Naive thymus-derived CD8-positive, alpha-beta T cell (primary cell): Measurements from ENCODE around the gene SMAD3. TPM values are rescaled to one million over a fixed set of nuclear protein-coding genes. Genes with fewer than 3 reads are reported as not detected.

Experiments
- ATAC-seq, 2 donors: fragments of 150-1000 bp; cut with Tn5 transposase in 1 of 2; sonication (Bioruptor Pico), chemical (Tn5 transposase) in 1 of 2; 1 replicate in 1 of 2; 2 replicates in 1 of 2; pipeline ENCODE4 v1.10.0; 2021; ENCODE audit warnings: mild to moderate bottlenecking in 2 of 2, moderate library complexity in 2 of 2
- POLR2A ChIA-PET: fragments of 350-600 bp; sonication (Branson Sonifier 250); formaldehyde crosslinking; loops from one replicate; lab custom pipeline; 2021; ENCODE audit warnings: antibody characterized with exemption; lab: Charles Lee
- DNase-seq, 10 donors: peaks; one replicate each; pipeline versions ENCODE4 v3.0.0 to v3.0.0-alpha.2; 2020 to 2022
- H3K27ac Mint-ChIP-seq, 10 donors: one replicate each; pipeline ENCODE4 v1.8.0; 2020 to 2022; ENCODE audit warnings: mild to moderate bottlenecking in 10 of 10, mixed read lengths in 10 of 10, moderate library complexity in 4 of 10, inconsistent platforms in 1 of 10
- H3K27me3 Mint-ChIP-seq, 5 donors: one replicate each; pipeline ENCODE4 v1.8.0; 2021 to 2022; ENCODE audit warnings: mixed read lengths in 5 of 5
- H3K36me3 Mint-ChIP-seq, 3 donors: one replicate each; pipeline ENCODE4 v1.8.0; 2020 to 2022; ENCODE audit warnings: mixed read lengths in 3 of 3, mild to moderate bottlenecking in 2 of 3, inconsistent platforms in 1 of 3
- H3K4me1 Mint-ChIP-seq, 4 donors: one replicate each; pipeline ENCODE4 v1.8.0; 2021 to 2022; ENCODE audit warnings: mixed read lengths in 4 of 4
- H3K4me3 Mint-ChIP-seq, 10 donors: one replicate each; pipeline ENCODE4 v1.8.0; 2020 to 2022; ENCODE audit warnings: mild to moderate bottlenecking in 10 of 10, mixed read lengths in 10 of 10, moderate library complexity in 6 of 10, inconsistent platforms in 1 of 10
- H3K9me3 Mint-ChIP-seq, 9 donors: one replicate each; pipeline ENCODE4 v1.8.0; 2020 to 2022; ENCODE audit warnings: mixed read lengths in 9 of 9, mild to moderate bottlenecking in 3 of 9, inconsistent platforms in 1 of 9, moderate library complexity in 1 of 9
- polyA plus RNA-seq, 3 donors: library from polyadenylated mRNA; unstranded; fragments of 300-500 nt; fragmentation: Illumina TruSeq; gene quantifications; one replicate each; pipeline ENCODE4 v1.2.3, GENCODE V29; 2021
- total RNA-seq, 8 experiments: library from RNA in 2 of 8; stranded (reverse) in 2 of 8; gene quantifications; one replicate each; pipeline ENCODE4 v1.2.3 and lab custom pipeline; 2021 to 2026

Gene SMAD3
- total and polyA plus RNA-seq, 5 experiments from 2014 or later, result 0.57 to 55.4 (median 4.2) TPM

DNA sequence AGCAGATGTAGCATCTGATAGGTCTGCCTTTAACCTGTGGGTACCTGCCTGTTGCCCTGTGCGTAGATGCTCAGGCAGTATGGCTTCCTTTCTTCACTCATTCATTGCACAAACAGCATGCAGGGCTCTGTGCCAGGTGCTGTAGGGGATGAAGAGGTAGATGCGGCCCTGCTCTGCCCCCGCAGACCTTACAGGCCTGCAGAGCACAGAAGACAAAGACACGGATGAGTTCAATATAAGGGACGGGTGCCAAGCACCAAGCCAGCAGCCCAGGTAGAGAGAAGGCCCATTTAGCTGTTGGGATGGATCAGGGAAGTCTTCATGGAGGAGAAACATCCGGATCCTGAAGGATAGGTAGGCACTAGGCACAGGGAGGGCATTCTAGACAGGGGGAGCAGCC, 119.6 kb downstream of the SMAD3 start:
- peaks cover 0 to 32% (median 2%) of the 10 kb centered on the region in 3 donors for H3K36me3 Mint-ChIP-seq
- H3K27me3 Mint-ChIP-seq, result no peaks in the 10 kb centered on the region
- H3K4me3 Mint-ChIP-seq, result no peak overlapping the region
- DNase-seq, result no peak
- no peak for ATAC-seq
- H3K9me3 Mint-ChIP-seq, result no peaks in the 10 kb centered on the region
- peaks cover 0 to 13% (median 2%) of the 10 kb centered on the region in 4 donors for H3K4me1 Mint-ChIP-seq
- POLR2A ChIA-PET, result no interaction called here
- peak overlapping the region in 2 of 10 donors; percentile 27 to 30 for H3K27ac Mint-ChIP-seq

DNA sequence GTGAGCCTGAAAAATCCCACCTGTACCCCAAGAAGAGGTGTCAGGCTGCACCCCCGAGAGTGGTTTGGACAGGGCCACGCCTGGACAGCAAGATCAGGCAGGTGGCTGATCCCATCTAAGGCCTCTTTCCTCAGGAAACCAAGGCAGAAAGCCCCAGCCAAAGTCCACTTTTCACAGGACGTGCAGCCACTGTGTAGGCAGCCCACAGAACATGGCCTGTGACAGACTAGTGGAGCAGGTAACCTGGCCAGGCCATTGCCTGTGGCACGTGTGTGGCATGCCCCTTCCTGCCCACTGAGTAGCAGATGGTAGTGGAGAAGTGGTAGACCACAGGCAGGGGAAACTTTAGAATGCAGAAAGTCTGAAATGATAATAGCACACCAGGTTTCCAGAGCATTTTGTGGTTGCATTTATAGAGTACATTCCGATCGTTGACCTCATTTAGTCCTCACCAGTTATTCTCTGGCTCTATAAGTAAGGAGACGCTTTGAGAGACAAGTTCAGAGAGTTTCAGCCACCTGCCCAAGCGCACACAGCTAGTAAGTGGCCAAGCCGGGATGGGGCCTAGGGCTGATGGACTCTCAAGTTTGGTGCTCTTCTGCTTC, 120.3 kb downstream of the SMAD3 start:
- POLR2A ChIA-PET, result no interaction called here
- H3K36me3 Mint-ChIP-seq, result peaks cover 0 to 34% (median 2%) of the 10 kb centered on the region in 3 donors
- H3K4me3 Mint-ChIP-seq, result no peak overlapping the region
- H3K27ac Mint-ChIP-seq, result peak overlapping the region in 5 of 10 donors; percentile 7 to 74 (median 24)
- DNase-seq, result no peak
- no peaks in the 10 kb centered on the region for H3K27me3 Mint-ChIP-seq
- H3K4me1 Mint-ChIP-seq, result peaks cover 0 to 13% (median 2%) of the 10 kb centered on the region in 4 donors
- H3K9me3 Mint-ChIP-seq, result no peaks in the 10 kb centered on the region
- no peak for ATAC-seq

DNA sequence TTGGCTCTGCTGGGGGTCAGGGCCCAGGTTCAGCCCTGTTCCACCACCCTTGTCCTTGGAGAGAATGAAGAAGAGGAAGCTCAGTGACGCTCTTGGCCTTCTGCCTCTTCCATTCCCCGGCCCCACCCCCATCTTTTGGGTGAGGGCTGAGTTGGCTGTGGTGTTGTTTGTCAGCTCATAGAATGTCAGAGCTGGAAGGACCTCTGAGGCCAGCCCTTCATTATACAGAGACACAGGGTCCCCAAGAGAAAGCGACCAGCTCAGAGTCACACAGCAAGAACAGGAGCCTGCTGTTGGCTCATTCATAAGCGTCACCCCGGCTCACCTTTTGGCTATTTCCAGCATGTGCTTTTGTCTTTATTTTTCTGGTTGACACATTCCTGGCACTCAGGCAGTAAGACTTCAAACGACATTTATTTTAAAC, 120.8 kb downstream of the SMAD3 start:
- Mint-ChIP-seq H3K4me3 (no peak overlapping the region), H3K36me3 (peaks cover 0 to 37% (median 3%) of the 10 kb centered on the region in 3 donors), H3K4me1 (peaks cover 0 to 13% (median 2%) of the 10 kb centered on the region in 4 donors), H3K27ac (peak overlapping the region in 5 of 10 donors; percentile 7 to 82 (median 36)), H3K27me3 (no peaks in the 10 kb centered on the region), H3K9me3 (no peaks in the 10 kb centered on the region)
- no peak for ATAC-seq
- POLR2A ChIA-PET, result no interaction called here
- DNase-seq, result no peak

DNA sequence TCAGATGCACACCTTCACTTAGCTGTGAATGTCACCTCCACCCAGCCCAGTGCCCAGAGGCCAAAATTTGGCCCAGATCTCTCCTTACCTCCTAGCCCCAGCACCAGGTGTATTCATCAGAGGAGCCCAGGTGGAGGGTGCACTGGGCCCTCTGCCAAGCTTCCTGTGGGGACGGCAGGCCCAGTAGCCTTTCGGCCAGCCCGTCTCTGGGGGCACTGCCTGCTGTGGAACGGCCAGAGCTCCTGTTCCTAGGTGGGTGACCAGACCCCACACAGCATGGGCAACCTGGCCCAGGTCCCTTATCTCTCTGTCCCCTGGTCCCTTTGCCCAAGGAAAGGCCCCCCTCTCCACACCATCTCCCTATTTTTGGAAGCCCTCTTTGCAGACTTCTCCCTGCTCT, 121.3 kb downstream of the SMAD3 start:
- DNase-seq (no peak), ATAC-seq (no peak)
- H3K36me3 Mint-ChIP-seq, result peaks cover 0 to 34% (median 3%) of the 10 kb centered on the region in 3 donors
- H3K9me3 Mint-ChIP-seq, result no peaks in the 10 kb centered on the region
- H3K4me3 Mint-ChIP-seq, result no peak overlapping the region
- no peaks in the 10 kb centered on the region for H3K27me3 Mint-ChIP-seq
- POLR2A ChIA-PET, result no interaction called here
- H3K27ac Mint-ChIP-seq, result peak overlapping the region in 4 of 10 donors; percentile 9 to 82 (median 44)
- H3K4me1 Mint-ChIP-seq, result peaks cover 0 to 13% (median 2%) of the 10 kb centered on the region in 4 donors

DNA sequence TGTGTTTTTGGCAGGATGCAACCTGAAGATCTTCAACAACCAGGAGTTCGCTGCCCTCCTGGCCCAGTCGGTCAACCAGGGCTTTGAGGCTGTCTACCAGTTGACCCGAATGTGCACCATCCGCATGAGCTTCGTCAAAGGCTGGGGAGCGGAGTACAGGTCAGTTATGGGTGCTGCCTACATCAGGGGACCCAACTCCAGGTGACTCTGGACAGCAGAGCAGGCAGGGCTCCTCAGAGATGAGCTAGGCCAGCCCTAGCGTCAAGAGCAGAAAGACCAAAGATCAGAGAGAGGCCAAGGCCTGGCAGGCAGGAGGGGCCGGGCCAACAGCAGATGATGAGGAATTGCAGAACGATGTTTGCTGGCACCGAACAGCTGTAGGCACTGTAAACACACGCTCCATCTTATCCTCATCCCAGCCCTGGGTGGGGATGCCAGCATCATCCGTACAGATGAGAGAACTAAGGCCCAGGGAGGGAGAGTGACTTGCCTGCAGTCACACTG, 122.0 kb downstream of the SMAD3 start:
- POLR2A ChIA-PET, result interaction anchor here (0.7 kb wide), 1 partner anchor 25 kb away, joined by 3 read pairs; no protein-coding TSS in a partner anchor
- ATAC-seq, result no peak
- Mint-ChIP-seq H3K9me3 (no peaks in the 10 kb centered on the region), H3K36me3 (peaks cover 0 to 28% (median 3%) of the 10 kb centered on the region in 3 donors), H3K27ac (peak overlapping the region in 3 of 10 donors; percentile 9 to 53 (median 25)), H3K27me3 (no peaks in the 10 kb centered on the region), H3K4me3 (no peak overlapping the region), H3K4me1 (peaks cover 0 to 13% (median 2%) of the 10 kb centered on the region in 4 donors)
- peak in 1 of 10 donors; percentile 55 for DNase-seq

DNA sequence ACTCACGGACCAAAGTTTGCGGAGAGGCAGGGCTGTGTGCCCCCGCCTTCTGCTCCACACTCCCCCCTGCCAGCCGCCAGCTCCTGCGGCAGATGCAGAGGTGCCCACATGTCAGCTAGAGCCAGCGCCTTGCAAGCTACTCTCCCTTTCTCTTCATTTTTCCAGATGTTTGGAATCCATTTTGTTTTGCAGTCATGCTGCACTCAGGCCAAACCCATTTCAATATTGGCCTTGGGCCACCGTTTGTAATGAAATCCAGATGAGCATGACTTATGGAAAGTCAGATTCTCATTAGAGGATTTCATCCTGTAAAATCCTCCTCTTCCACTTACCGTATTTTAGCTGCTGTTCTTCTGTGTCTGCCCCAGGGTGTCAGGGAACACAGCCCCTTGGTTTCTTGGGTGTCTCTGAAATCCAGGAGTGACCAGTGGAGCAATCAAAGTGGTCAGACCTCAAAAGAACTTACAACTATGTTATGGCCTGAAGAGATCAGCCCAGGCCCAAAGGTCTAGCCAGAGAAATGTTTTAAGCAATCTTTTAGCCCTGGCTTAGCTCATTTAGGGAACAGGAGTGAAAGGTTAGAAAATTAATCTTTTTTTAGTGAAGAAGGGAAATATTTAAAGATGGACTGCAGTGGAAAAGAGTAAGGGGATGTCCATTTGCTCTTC, 123.3 kb downstream of the SMAD3 start:
- DNase-seq (no peak), ATAC-seq (no peak)
- POLR2A ChIA-PET, result no interaction called here
- Mint-ChIP-seq H3K27me3 (no peaks in the 10 kb centered on the region), H3K36me3 (peaks cover 0 to 28% (median 3%) of the 10 kb centered on the region in 3 donors), H3K27ac (peak overlapping the region in 3 of 10 donors; percentile 11 to 59 (median 38)), H3K9me3 (no peaks in the 10 kb centered on the region), H3K4me1 (peaks cover 0 to 13% (median 2%) of the 10 kb centered on the region in 4 donors), H3K4me3 (no peak overlapping the region)

DNA sequence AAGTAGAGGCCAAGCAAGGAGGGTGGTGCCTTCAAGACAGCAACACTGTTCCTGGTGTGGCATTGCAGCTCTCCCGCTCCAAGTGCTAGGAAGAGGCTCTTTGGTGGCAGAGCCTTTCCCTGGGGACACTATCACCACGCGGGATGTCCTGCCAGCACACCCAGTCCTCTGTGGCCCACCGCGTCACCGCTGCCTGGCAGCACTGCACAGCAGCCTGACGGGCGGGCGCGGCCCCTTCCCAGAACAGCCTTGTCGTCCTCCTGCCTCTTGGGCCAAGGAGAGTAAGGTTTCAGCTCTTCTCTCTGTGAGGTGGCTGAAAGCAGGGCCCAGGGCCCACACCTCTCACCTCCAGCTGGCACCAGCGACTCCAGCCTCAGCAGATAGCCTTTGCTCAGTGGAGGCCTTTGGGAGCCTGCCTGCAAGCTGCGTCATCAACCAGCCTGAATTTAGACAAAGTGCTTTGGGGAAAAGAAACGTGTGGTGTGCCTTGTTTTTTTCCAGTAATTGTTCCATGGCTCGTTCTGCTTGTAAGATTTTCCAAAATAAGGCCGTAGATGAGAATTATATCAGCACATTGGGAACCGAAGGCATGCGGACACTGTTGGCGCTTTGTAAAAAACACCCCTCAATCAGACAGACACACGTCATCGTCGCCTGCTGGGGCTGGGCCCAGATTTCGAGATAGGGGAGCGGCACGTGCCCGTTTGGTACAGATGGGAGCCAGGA, 124.1 kb downstream of the SMAD3 start:
- Mint-ChIP-seq H3K36me3 (peaks cover 0 to 33% (median 3%) of the 10 kb centered on the region in 3 donors), H3K4me3 (no peak overlapping the region), H3K4me1 (peaks cover 0 to 16% (median 2%) of the 10 kb centered on the region in 4 donors), H3K27me3 (no peaks in the 10 kb centered on the region), H3K9me3 (no peaks in the 10 kb centered on the region), H3K27ac (peak overlapping the region in 1 of 10 donors; percentile 59)
- POLR2A ChIA-PET, result no interaction called here
- no peak for ATAC-seq
- no peak for DNase-seq

DNA sequence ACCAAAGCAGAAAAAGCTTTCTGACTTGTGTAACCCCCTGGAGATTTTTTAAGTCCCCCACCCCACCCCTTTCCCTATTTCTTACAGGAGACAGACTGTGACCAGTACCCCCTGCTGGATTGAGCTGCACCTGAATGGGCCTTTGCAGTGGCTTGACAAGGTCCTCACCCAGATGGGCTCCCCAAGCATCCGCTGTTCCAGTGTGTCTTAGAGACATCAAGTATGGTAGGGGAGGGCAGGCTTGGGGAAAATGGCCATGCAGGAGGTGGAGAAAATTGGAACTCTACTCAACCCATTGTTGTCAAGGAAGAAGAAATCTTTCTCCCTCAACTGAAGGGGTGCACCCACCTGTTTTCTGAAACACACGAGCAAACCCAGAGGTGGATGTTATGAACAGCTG, 124.9 kb downstream of the SMAD3 start:
- POLR2A ChIA-PET, result no interaction called here
- H3K4me1 Mint-ChIP-seq, result peaks cover 0 to 12% (median under 1%) of the 10 kb centered on the region in 4 donors

DNA sequence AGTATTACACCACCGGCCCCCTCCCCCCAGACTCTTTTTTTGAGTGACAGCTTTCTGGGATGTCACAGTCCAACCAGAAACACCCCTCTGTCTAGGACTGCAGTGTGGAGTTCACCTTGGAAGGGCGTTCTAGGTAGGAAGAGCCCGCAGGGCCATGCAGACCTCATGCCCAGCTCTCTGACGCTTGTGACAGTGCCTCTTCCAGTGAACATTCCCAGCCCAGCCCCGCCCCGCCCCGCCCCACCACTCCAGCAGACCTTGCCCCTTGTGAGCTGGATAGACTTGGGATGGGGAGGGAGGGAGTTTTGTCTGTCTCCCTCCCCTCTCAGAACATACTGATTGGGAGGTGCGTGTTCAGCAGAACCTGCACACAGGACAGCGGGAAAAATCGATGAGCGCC, 125.4 kb downstream of the SMAD3 start:
- H3K27ac Mint-ChIP-seq, result peak overlapping the region in 2 of 10 donors; percentile 25 to 30
- peaks cover 0 to 7% (median 0%) of the 10 kb centered on the region in 4 donors for H3K4me1 Mint-ChIP-seq
- no peak overlapping the region for H3K4me3 Mint-ChIP-seq
- no peak for DNase-seq
- ATAC-seq, result no peak
- H3K36me3 Mint-ChIP-seq, result peaks cover 0 to 36% (median 3%) of the 10 kb centered on the region in 3 donors
- H3K27me3 Mint-ChIP-seq, result no peaks in the 10 kb centered on the region
- POLR2A ChIA-PET, result no interaction called here
- no peaks in the 10 kb centered on the region for H3K9me3 Mint-ChIP-seq

More for the DNA sequence above, 124.9 kb downstream of the SMAD3 start:
- ATAC-seq, result no peak
- Mint-ChIP-seq H3K9me3 (no peaks in the 10 kb centered on the region), H3K4me3 (no peak overlapping the region), H3K27me3 (no peaks in the 10 kb centered on the region), H3K36me3 (peaks cover 0 to 36% (median 3%) of the 10 kb centered on the region in 3 donors), H3K27ac (no peak overlapping the region)
- no peak for DNase-seq

DNA sequence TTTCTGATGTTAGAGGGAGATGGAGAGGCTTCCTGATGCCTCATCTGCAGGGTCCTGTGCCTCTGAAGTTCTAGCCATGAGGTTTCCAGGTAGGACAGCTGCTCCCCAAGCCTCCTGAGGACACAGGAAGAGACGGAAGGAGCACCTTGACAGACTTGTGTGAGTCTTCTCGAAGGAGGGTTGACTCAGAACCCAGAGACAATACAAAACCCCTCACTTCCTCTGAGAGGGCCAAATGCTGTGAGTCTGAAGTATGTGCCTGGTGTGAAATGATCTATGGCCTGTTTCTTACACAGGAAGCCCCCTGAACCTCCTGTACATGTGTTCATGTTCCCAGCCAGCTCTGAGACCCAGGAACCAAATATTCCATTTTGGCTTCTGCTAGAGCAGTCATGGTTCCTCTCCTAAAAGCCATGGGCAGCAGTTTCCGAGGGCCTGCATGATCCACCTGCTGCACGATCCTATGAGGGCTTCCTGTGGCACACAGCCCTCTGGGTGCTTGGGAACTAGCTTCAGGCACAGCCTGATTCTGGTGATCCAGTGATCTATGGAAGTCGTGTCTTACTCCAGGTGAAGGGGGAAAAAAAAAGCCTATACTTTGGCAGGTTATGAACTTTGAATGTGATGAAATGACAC, 126.9 kb downstream of the SMAD3 start:
- H3K4me3 Mint-ChIP-seq, result no peak overlapping the region
- no peak for DNase-seq
- H3K27me3 Mint-ChIP-seq, result no peaks in the 10 kb centered on the region
- H3K27ac Mint-ChIP-seq, result peak overlapping the region in 6 of 10 donors; percentile 46 to 75 (median 58)
- no peak for ATAC-seq
- peaks cover 0 to 3% (median 1%) of the 10 kb centered on the region in 4 donors for H3K4me1 Mint-ChIP-seq
- POLR2A ChIA-PET, result no interaction called here
- no peaks in the 10 kb centered on the region for H3K9me3 Mint-ChIP-seq
- H3K36me3 Mint-ChIP-seq, result peaks cover 0 to 36% (median 3%) of the 10 kb centered on the region in 3 donors

DNA sequence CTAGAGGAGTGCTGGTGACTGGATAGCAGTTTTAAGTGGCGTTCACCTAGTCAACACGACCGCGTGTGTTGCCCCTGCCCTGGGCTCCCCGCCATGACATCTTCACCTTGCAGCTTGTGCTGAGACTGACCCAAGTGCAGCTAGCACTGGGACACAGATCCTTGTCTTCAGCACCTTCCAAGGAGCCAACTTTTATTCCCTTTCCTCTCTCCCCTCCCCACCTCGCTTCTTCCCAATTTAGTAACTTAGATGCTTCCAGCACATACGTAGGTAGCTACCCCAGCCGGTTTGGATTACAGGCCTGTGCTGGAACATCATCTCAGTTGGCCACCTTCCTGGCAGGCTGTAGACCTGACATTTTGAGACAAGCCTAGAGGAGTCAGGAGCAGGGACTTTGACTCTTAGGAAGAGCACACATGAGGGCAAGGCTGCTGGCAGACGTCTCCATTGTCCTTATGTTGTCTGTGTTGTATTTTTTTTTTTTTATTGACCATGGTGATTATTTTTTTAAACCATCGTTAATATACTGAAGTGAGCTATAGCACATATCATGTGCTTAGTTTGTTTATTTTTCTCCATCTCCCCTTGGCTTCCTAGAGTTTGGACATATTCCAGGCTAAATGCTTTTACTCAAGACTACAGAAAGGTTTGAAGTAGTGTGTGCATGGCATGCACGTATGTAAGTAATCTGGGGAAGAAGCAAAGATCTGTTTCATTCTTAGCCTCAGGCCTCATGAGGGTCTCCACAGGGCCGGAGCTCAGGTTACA, 128.0 kb downstream of the SMAD3 start:
- Mint-ChIP-seq H3K27me3 (no peaks in the 10 kb centered on the region), H3K4me1 (peaks cover 0 to 7% (median 3%) of the 10 kb centered on the region in 4 donors), H3K36me3 (peaks cover 0 to 31% (median 1%) of the 10 kb centered on the region in 3 donors), H3K27ac (peak overlapping the region in 6 of 10 donors; percentile 22 to 80 (median 39)), H3K4me3 (no peak overlapping the region), H3K9me3 (no peaks in the 10 kb centered on the region)
- POLR2A ChIA-PET, result no interaction called here
- DNase-seq (no peak), ATAC-seq (no peak)
